T-helper 1 cell (primary cell): ENCODE results near the gene WASHC2A.
"Not testable (repeated sequence)": the region's sequence is repeated elsewhere in the genome, so short reads cannot be mapped to it uniquely, and the experiment has no call there.

Experiments
- DNase-seq, 5 donors: peaks; one replicate each; pipeline ENCODE4 v3.0.0-alpha.2; 2012 to 2020

WASHC2A gene

GRCh38 chr10:50075139-50075538 lies 7.4 kb downstream of the WASHC2A start:
- not testable (repeated sequence) for DNase-seq

- not testable (repeated sequence) for DNase-seq
Observed at GRCh38 chr10:50075544-50075943, 7.8 kb downstream of the WASHC2A start.

- not testable (repeated sequence) for DNase-seq
Observed at GRCh38 chr10:50091304-50091703, 23.6 kb downstream of the WASHC2A start.

GRCh38 chr10:50092928-50093327 lies 25.2 kb downstream of the WASHC2A start:
- not testable (repeated sequence) for DNase-seq

- DNase-seq: not testable (repeated sequence)
Observed at GRCh38 chr10:50094630-50095029, 26.9 kb downstream of the WASHC2A start.

GRCh38 chr10:50095402-50095801 lies 27.6 kb downstream of the WASHC2A start:
- not testable (repeated sequence) for DNase-seq

- not testable (repeated sequence) for DNase-seq
Observed at GRCh38 chr10:50096722-50097121, 29.0 kb downstream of the WASHC2A start.

- DNase-seq: not testable (repeated sequence)
Observed at GRCh38 chr10:50098645-50099044, 30.9 kb downstream of the WASHC2A start.

GRCh38 chr10:50101139-50101582 lies 33.4 kb downstream of the WASHC2A start:
- not testable (repeated sequence) for DNase-seq

GRCh38 chr10:50101747-50102146 lies 34.0 kb downstream of the WASHC2A start:
- not testable (repeated sequence) for DNase-seq

GRCh38 chr10:50102267-50102666 lies 34.5 kb downstream of the WASHC2A start:
- DNase-seq: not testable (repeated sequence)

- not testable (repeated sequence) for DNase-seq
Observed at GRCh38 chr10:50108999-50109698, 41.4 kb downstream of the WASHC2A start.

GRCh38 chr10:50112419-50113112 lies 44.8 kb downstream of the WASHC2A start:
- not testable (repeated sequence) for DNase-seq

- DNase-seq: not testable (repeated sequence)
Observed at GRCh38 chr10:50126765-50127164, 59.0 kb downstream of the WASHC2A start.

GRCh38 chr10:50127770-50128292 lies 60.1 kb downstream of the WASHC2A start:
- DNase-seq: not testable (repeated sequence)

GRCh38 chr10:50131245-50131965 lies 63.7 kb downstream of the WASHC2A start:
- not testable (repeated sequence) for DNase-seq

- DNase-seq: not testable (repeated sequence)
Observed at GRCh38 chr10:50132322-50132721, 64.6 kb downstream of the WASHC2A start.

GRCh38 chr10:50132841-50133240 lies 65.1 kb downstream of the WASHC2A start:
- not testable (repeated sequence) for DNase-seq

- peak in 1 of 5 donors; percentile 44 for DNase-seq
Observed at GRCh38 chr10:50143512-50144174, 75.9 kb downstream of the WASHC2A start.

- not testable (repeated sequence) for DNase-seq
Observed at GRCh38 chr10:50145575-50145974, 77.8 kb downstream of the WASHC2A start.

GRCh38 chr10:50152792-50153272 lies 85.1 kb downstream of the WASHC2A start:
- no peak for DNase-seq

GRCh38 chr10:50157868-50158267 lies 90.1 kb downstream of the WASHC2A start:
- not testable (repeated sequence) for DNase-seq
